HepG2 (cell line): Measurements from ENCODE around the gene SEMA4A. TPM values are rescaled to one million over a fixed set of nuclear protein-coding genes. Genes with fewer than 3 reads are reported as not detected.

Experiments
- EP300 ChIP-seq, 3 experiments: sonication (generic) in 1 of 3; formaldehyde crosslinking in 1 of 3; IDR thresholded peaks; 2 replicates each; pipeline versions ENCODE4 v1.5.1 to v1.6.1; 2011 to 2020; ENCODE audit warnings: low read depth in 2 of 3, low read length in 2 of 3, borderline replicate concordance in 1 of 3, improper control_type of control experiment in 1 of 3, mild to moderate bottlenecking in 1 of 3, missing genetic modification reagents in 1 of 3, moderate library complexity in 1 of 3
- ETV5 ChIP-seq: IDR thresholded peaks from 2 replicates; pipeline ENCODE4 v1.6.1; 2018; ENCODE audit warnings: missing biosample characterization, missing genetic modification reagents, inconsistent platforms, borderline replicate concordance
- FOXO4 ChIP-seq: sonication (generic); formaldehyde crosslinking; conservative IDR thresholded peaks from 2 replicates; pipeline ENCODE4 v1.8.1; 2023; ENCODE audit warnings: missing genetic modification reagents
- GTF2F1 ChIP-seq: fragments of 150-350 bp; IDR thresholded peaks from 2 replicates; pipeline ENCODE4 v1.6.1; 2014; ENCODE audit warnings: low read length
- HOXA5 ChIP-seq: sonication (generic); formaldehyde crosslinking; IDR thresholded peaks from 2 replicates; pipeline ENCODE4 v1.4.0; 2020; ENCODE audit warnings: missing genetic modification reagents
- KDM6A ChIP-seq: IDR thresholded peaks from 2 replicates; pipeline ENCODE4 v1.6.1; 2016; ENCODE audit warnings: low read depth
- MED1 ChIP-seq: sonication (generic); formaldehyde crosslinking; IDR thresholded peaks from 2 replicates; pipeline ENCODE4 v1.4.0; 2020; ENCODE audit warnings: missing genetic modification reagents
- NR2F1 ChIP-seq, 2 experiments: fragments of 450-650 bp in 1 of 2; formaldehyde crosslinking in 1 of 2; IDR thresholded peaks; 2 replicates each; pipeline versions ENCODE4 v1.5.0 to v1.6.1; 2016 to 2020; ENCODE audit warnings: mild to moderate bottlenecking in 1 of 2, missing compliant biosample characterization in 1 of 2, missing genetic modification reagents in 1 of 2, moderate library complexity in 1 of 2
- RARA ChIP-seq: IDR thresholded peaks from 2 replicates; pipeline ENCODE4 v1.6.1; 2016; ENCODE audit warnings: missing genetic modification reagents, missing compliant biosample characterization
- RXRB ChIP-seq: IDR thresholded peaks from 2 replicates; pipeline ENCODE4 v1.6.1; 2016; ENCODE audit warnings: borderline replicate concordance, missing genetic modification reagents, missing compliant biosample characterization
- TAF1 ChIP-seq: sonication (generic); formaldehyde crosslinking; IDR thresholded peaks from 2 replicates; pipeline ENCODE4 v1.4.0; 2020; ENCODE audit warnings: missing genetic modification reagents
- ZNF407 ChIP-seq: sonication (generic); formaldehyde crosslinking; IDR thresholded peaks from one replicate; pipeline ENCODE4 v1.5.1; 2020; ENCODE audit warnings: mild to moderate bottlenecking, missing genetic modification reagents; ENCODE audit errors: not compliant biosample characterization
- ZNF580 ChIP-seq: IDR thresholded peaks from 2 replicates; pipeline ENCODE4 v1.6.1; 2016; ENCODE audit warnings: low read depth, borderline replicate concordance
- ZNF609 ChIP-seq: sonication (generic); formaldehyde crosslinking; IDR thresholded peaks from 2 replicates; pipeline ENCODE4 v1.4.0; 2020; ENCODE audit warnings: mild to moderate bottlenecking, missing genetic modification reagents, borderline replicate concordance
- polyA plus RNA-seq, 8 experiments: library from polyadenylated mRNA; depleted of rRNA in 3 of 8; stranded (reverse) in 7 of 8; unstranded in 1 of 8; fragments of >200 nt; fragmentation: Illumina TruSeq in 4 of 8; extraction: Trizol in 4 of 8; gene quantifications; 2 replicates each; pipeline versions ENCODE4 v1.2.1 to v1.2.3, GENCODE V29; 2011 to 2016; ENCODE audit warnings: low read depth in 4 of 8, missing spikeins in 1 of 8, mixed read lengths in 1 of 8; ENCODE audit not compliant: insufficient read depth in 1 of 8
- total RNA-seq, 5 experiments: library from RNA; depleted of rRNA; stranded (reverse); fragments of >200 nt; fragmentation: Illumina TruSeq; extraction: Trizol; gene quantifications; 2 replicates each; pipeline ENCODE4 v1.2.3, GENCODE V29; 2016; ENCODE audit warnings: low read depth in 1 of 5

The SEMA4A gene
- total and polyA plus RNA-seq, 2 of the 13 experiments (the other 11 are each of a cell fraction or from before 2014, with no cell fraction given) = 0.09 to 0.20 TPM

GRCh38 chr1:156191292-156191964, 38.0 kb downstream of the SEMA4A start (continued):
- TF ChIP-seq GTF2F1 (no peak), EP300 (IDR thresholded peaks at IDR 0.05; ENCODE audit: low read depth in 2 of 2, low read length in 2 of 2) (no peak), EP300 (CRISPR knock-in tag; IDR thresholded peaks at IDR 0.05; ENCODE audit: borderline replicate concordance) (no peak), ZNF580 (no peak), TAF1 (CRISPR knock-in tag) (no peak), MED1 (CRISPR knock-in tag) (no peak; the same call in 1 of the 2 replicates), ZNF609 (CRISPR knock-in tag) (no peak), HOXA5 (CRISPR knock-in tag) (no peak), KDM6A (CRISPR knock-in tag) (no peak), ZNF407 (no peak), RARA (no peak), ETV5 (no peak), NR2F1 (CRISPR knock-in tag; IDR thresholded peaks at IDR 0.05) (no peak), RXRB (CRISPR knock-in tag) (no peak), FOXO4 (CRISPR knock-in tag) (no peak)
